ENCODE data around the gene RNF217.

DNA sequence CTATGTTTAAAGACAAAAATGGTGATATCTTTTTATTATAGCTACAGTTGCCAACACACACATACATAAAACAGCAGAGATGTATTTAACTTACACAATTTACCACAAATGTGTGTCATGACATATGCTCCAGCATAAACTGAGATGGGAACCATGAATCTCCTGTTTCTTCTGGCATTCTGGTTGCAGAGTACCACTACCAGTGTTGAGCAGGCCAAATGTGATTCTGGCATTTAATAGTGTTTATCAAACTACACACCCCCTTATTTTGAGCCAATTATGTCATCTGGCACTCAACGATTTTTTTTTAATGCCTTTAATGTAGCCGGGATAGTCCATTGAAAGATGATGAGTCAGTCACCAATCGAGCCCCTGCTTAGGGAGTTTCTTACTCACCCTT, 132.3 kb downstream of the RNF217 start:
- TF ChIP-seq, protein P1, sequence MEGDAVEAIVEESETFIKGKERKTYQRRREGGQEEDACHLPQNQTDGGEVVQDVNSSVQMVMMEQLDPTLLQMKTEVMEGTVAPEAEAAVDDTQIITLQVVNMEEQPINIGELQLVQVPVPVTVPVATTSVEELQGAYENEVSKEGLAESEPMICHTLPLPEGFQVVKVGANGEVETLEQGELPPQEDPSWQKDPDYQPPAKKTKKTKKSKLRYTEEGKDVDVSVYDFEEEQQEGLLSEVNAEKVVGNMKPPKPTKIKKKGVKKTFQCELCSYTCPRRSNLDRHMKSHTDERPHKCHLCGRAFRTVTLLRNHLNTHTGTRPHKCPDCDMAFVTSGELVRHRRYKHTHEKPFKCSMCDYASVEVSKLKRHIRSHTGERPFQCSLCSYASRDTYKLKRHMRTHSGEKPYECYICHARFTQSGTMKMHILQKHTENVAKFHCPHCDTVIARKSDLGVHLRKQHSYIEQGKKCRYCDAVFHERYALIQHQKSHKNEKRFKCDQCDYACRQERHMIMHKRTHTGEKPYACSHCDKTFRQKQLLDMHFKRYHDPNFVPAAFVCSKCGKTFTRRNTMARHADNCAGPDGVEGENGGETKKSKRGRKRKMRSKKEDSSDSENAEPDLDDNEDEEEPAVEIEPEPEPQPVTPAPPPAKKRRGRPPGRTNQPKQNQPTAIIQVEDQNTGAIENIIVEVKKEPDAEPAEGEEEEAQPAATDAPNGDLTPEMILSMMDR (conservative IDR thresholded peaks at IDR 0.05 in 1 of 2, IDR thresholded peaks at IDR 0.05 in 1 of 2; ENCODE audit: extremely low read depth in 1 of 2, insufficient read depth in 1 of 2, low read depth in 1 of 2, low read length in 2 of 2) = no peak
- no peak for TF ChIP-seq EZH2 (IDR thresholded peaks at IDR 0.05; ENCODE audit: borderline replicate concordance, low read length)
